K562 (cell line): ENCODE measurements around the gene TFPT. TPM values are rescaled to one million over a fixed set of nuclear protein-coding genes. Genes with fewer than 3 reads are reported as not detected.

Source experiments
- ATAC-seq: fragments of 200-7000 bp; cut with Tn5 transposase; 3 replicates; pipeline ENCODE4 v1.9.1; 2020; ENCODE audit warnings: moderate library complexity
- BruUV-seq: library from RNA; stranded (reverse); fragments of 400-500 nt; replicated peaks from 2 replicates; lab custom pipeline; 2021; lab: Mats Ljungman, UMichigan
- CTCF ChIA-PET: fragments of 300-600 bp; formaldehyde crosslinking; extraction: SDS; loops from one replicate; lab custom pipeline; 2021; ENCODE audit warnings: low intra/inter-chr PET ratio; lab: Yijun Ruan, JAX
- POLR2A ChIA-PET: fragments of 300-600, 350-650 bp; sonication (Branson Sonifier 250); formaldehyde crosslinking; extraction: SDS; loops from one replicate; lab custom pipeline; 2021; ENCODE audit warnings: antibody characterized with exemption, inconsistent platforms; lab: Yijun Ruan, JAX
- DNase-seq, 4 experiments: peaks; one replicate each; pipeline versions ENCODE4 v3.0.0 to v3.0.0-alpha.2; 2011 to 2018; ENCODE audit warnings: low spot score in 3 of 4, mixed read lengths in 3 of 4; ENCODE audit errors: extremely low read depth in 1 of 4
- FAIRE-seq: peaks from 2 replicates; lab custom pipeline; 2011; peaks lifted over from hg19 to GRCh38; lab: Jason Lieb, UNC
- H2AFZ ChIP-seq: 2 replicates; pipeline ENCODE4 v1.6.0; 2011; ENCODE audit warnings: low read depth, low read length, control low read depth, inconsistent platforms
- H3K27ac ChIP-seq: fragments of 200-600 bp; 3 replicates; pipeline ENCODE4 v1.8.0; 2011; ENCODE audit warnings: low read depth, mild to moderate bottlenecking, control low read depth, inconsistent platforms, low read length, moderate library complexity, mixed read lengths; ENCODE audit errors: extremely low read depth
- H3K27me3 ChIP-seq, 2 experiments: fragments of 300-600 bp in 1 of 2; 2 replicates in 1 of 2; 3 replicates in 1 of 2; pipeline versions ENCODE4 v1.6.0 to v1.8.0; 2011; ENCODE audit warnings: inconsistent platforms in 2 of 2, low read length in 2 of 2, mild to moderate bottlenecking in 1 of 2, mixed read lengths in 1 of 2, moderate library complexity in 1 of 2; ENCODE audit not compliant: control insufficient read depth in 2 of 2, insufficient read depth in 2 of 2
- H3K36me3 ChIP-seq: fragments of 300-600 bp; 3 replicates; pipeline ENCODE4 v1.8.0; 2011; ENCODE audit warnings: mild to moderate bottlenecking, low read length, inconsistent platforms; ENCODE audit not compliant: control insufficient read depth, insufficient read depth
- H3K4me1 ChIP-seq, 2 experiments: fragments of 200-600 bp in 1 of 2; replicated peaks in 1 of 2; 2 replicates in 1 of 2; 3 replicates in 1 of 2; pipeline versions ENCODE4 v1.5.1 to v1.8.0; 2011; ENCODE audit warnings: inconsistent platforms in 2 of 2, low read length in 2 of 2, mild to moderate bottlenecking in 1 of 2, mixed read lengths in 1 of 2, moderate library complexity in 1 of 2; ENCODE audit not compliant: control insufficient read depth in 2 of 2, insufficient read depth in 2 of 2
- H3K4me2 ChIP-seq: 2 replicates; pipeline ENCODE4 v1.6.1; 2011; ENCODE audit warnings: low read length, control low read depth, inconsistent platforms, mixed read lengths; ENCODE audit not compliant: insufficient read depth
- H3K4me3 ChIP-seq: fragments of 200-600 bp; sonication (generic), shearing (Covaris generic); 2 replicates; pipeline ENCODE4 v1.5.1; 2016; ENCODE audit warnings: control low read depth, inconsistent platforms
- H3K79me2 ChIP-seq: fragments of 200-600 bp; 3 replicates; pipeline ENCODE4 v1.8.0; 2011; ENCODE audit warnings: low read length, inconsistent platforms; ENCODE audit not compliant: control insufficient read depth, insufficient read depth
- H3K9ac ChIP-seq, 2 experiments: 2 replicates each; pipeline versions ENCODE4 v1.6.0 to v1.6.1; 2011; ENCODE audit warnings: low read depth in 2 of 2, low read length in 2 of 2, control low read depth in 1 of 2, inconsistent platforms in 1 of 2, mild to moderate bottlenecking in 1 of 2, mixed read lengths in 1 of 2; ENCODE audit not compliant: insufficient read depth in 1 of 2
- H3K9me1 ChIP-seq: one replicate; pipeline ENCODE4 v1.6.0; 2011; ENCODE audit warnings: inconsistent platforms, mild to moderate bottlenecking, low read length, moderate library complexity; ENCODE audit not compliant: control insufficient read depth, insufficient read depth
- H3K9me3 ChIP-seq: replicated peaks from 2 replicates; pipeline ENCODE4 v1.5.1; 2011; ENCODE audit warnings: low read depth, low read length, inconsistent platforms; ENCODE audit not compliant: control insufficient read depth, insufficient read depth
- H4K20me1 ChIP-seq: replicated peaks from 2 replicates; pipeline ENCODE4 v1.6.1; 2011; ENCODE audit warnings: low read length, inconsistent platforms, mixed read lengths; ENCODE audit not compliant: control insufficient read depth, insufficient read depth
- CTCFL ChIP-seq: IDR thresholded peaks from 2 replicates; pipeline ENCODE4 v1.6.1; 2011; ENCODE audit warnings: borderline replicate concordance, low read depth, mild to moderate bottlenecking, moderate library complexity, low read length; ENCODE audit not compliant: insufficient read depth, poor library complexity, severe bottlenecking
- POLR2G ChIP-seq: fragments of 200-400 bp; formaldehyde crosslinking; IDR thresholded peaks from 2 replicates; pipeline ENCODE4 v1.6.1; 2017; ENCODE audit warnings: low read depth, mild to moderate bottlenecking, antibody characterized with exemption, low read length, moderate library complexity
- RBFOX2 ChIP-seq: fragments of 200-400 bp; formaldehyde crosslinking; IDR thresholded peaks from 2 replicates; pipeline ENCODE4 v1.6.1; 2017; ENCODE audit warnings: low read depth, mild to moderate bottlenecking, low read length, moderate library complexity
- SMARCC2 ChIP-seq: fragments of 450-650 bp; IDR thresholded peaks from 2 replicates; pipeline ENCODE4 v1.6.1; 2017; ENCODE audit warnings: antibody characterized with exemption, moderate library complexity, mild to moderate bottlenecking, low read depth
- TCFL5 ChIP-seq: fragments of 250-450 bp; sonication (Bioruptor Pico); conservative IDR thresholded peaks from 2 replicates; pipeline ENCODE4 v1.6.1; 2021; ENCODE audit warnings: mild to moderate bottlenecking, moderate library complexity, matching md5 sums
- ZNF239 ChIP-seq: fragments of 250-450 bp; sonication (Bioruptor Pico); IDR thresholded peaks from 2 replicates; pipeline ENCODE4 v1.4.0; 2020; ENCODE audit warnings: mild to moderate bottlenecking
- WGBS: fragments of 100-300 bp; shearing (Covaris generic); methylation state at CpG from one replicate; pipeline ENCODE4 v1.1.6; 2016; ENCODE audit warnings: low coverage, mixed read lengths; ENCODE audit not compliant: insufficient coverage; ENCODE audit errors: missing lambda C conversion rate; 5-methylcytosine and 5-hydroxymethylcytosine counted together
- in situ Hi-C: fragments of 300-500 bp; cut with MboI; formaldehyde crosslinking; loops from 4 replicates; pipeline ENCODE4 v1.15.0; 2018; ENCODE audit warnings: inconsistent platforms, mixed read lengths
- intact Hi-C: fragments of 100-400 bp; cut with micrococcal nuclease; formaldehyde crosslinking; loops from 2 replicates; pipeline ENCODE4 v1.14.2; 2022
- polyA plus RNA-seq, 8 experiments: library from polyadenylated mRNA; depleted of rRNA in 4 of 8; stranded (reverse) in 5 of 8; unstranded in 3 of 8; fragments of >200 nt; fragmentation: Nextera tagmentation in 2 of 8; fragmentation: Illumina TruSeq in 1 of 8; extraction: Ambion mirVana in 2 of 8; extraction: Trizol in 1 of 8; gene quantifications; 2 replicates each; pipeline versions ENCODE4 v1.2.1 to v1.2.3, GENCODE V29; 2011 to 2014; ENCODE audit warnings: inconsistent platforms in 1 of 8, missing spikeins in 1 of 8
- total RNA-seq, 7 experiments: library from RNA; depleted of rRNA in 6 of 7; stranded (reverse); fragments of >200 nt in 6 of 7; fragmentation: Illumina TruSeq in 2 of 7; extraction: Trizol in 2 of 7; gene quantifications; 2 replicates each; pipeline versions ENCODE4 v1.2.1 to v1.2.3, GENCODE V29; 2011 to 2021; ENCODE audit warnings: low replicate concordance in 1 of 7

TFPT gene
- total and polyA plus RNA-seq, 9 of the 15 experiments (the other 6 are each of a cell fraction or from before 2014, with no cell fraction given): 0.72 to 16.4 (median 9.2) TPM

GRCh38 chr19:54107876-54108490 is 7.5 kb downstream of the TFPT start (continued):
- TF ChIP-seq CTCFL (no peak), TCFL5 (CRISPR knock-in tag) (no peak), ZNF239 (CRISPR knock-in tag) (no peak), RBFOX2 (peak; percentile 46), POLR2G (peak; percentile 57; the same call in 1 of the 2 replicates)
- TF ChIP-seq, all 486 proteins: peak for 2

- Histone ChIP-seq H3K9ac (peak overlapping the region in 1 of 2 experiments; percentile 35; a peak in 1 of 4 replicates), H3K9me1 (no peaks in the 10 kb centered on the region), H3K27me3 (no peaks in the 10 kb centered on the region), H3K36me3 (peaks cover 69% of the 10 kb centered on the region; the same call in 2 of the 3 replicates), H3K4me3 (no peak overlapping the region)
- TF ChIP-seq POLR2G (peak; percentile 34; the same call in 1 of the 2 replicates), SMARCC2 (no peak), RBFOX2 (peak; percentile 45; the same call in 1 of the 2 replicates)
- TF ChIP-seq, all 486 proteins: peak for 2
- in situ Hi-C loops: no loop called here
- H3K4me1 ChIP-seq: peaks cover 0 to 27% of the 10 kb centered on the region in 2 experiments; a peak in 3 of 5 replicates
- BruUV-seq: no TSS peak
- ATAC-seq (no peak), FAIRE-seq (no peak), DNase-seq (peak in 1 of 4 experiments; percentile 4)
- peaks cover 3% of the 10 kb centered on the region; the same call in 1 of the 2 replicates for H4K20me1 ChIP-seq
- ChIA-PET POLR2A (interaction anchor here (1.1 kb wide), 1 partner anchor 8 kb away, joined by 7 read pairs; the partner anchor contains the start of genes PRPF31 and TFPT), CTCF (no interaction called here)
- no peak overlapping the region for H2AFZ ChIP-seq
- no peaks in the 10 kb centered on the region for H3K9me3 ChIP-seq
- 90% methylated on average over 13 of the region's 15 CpGs for WGBS
- no peak overlapping the region for H3K4me2 ChIP-seq
- no peak overlapping the region for H3K27ac ChIP-seq
- intact Hi-C loops: no loop called here
- peaks cover 24% of the 10 kb centered on the region for H3K79me2 ChIP-seq
These were observed 8.7 kb downstream of the TFPT start for GRCh38 chr19:54106716-54107115.
